ENCODE results near the gene GGA1. TPM values are rescaled to one million over a fixed set of nuclear protein-coding genes. Genes with fewer than 3 reads are reported as not detected.
A peak's percentile ranks its signal among the peaks of the same experiment; 100 is the strongest.

Gene GGA1
- total RNA-seq, 2 experiments from 2014 or later = 59.7 to 62.8 TPM

GRCh38 chr22:37624876-37625275 is 16.2 kb downstream of the GGA1 start:
- Mint-ChIP-seq H3K27ac (peak overlapping the region; percentile 93), H3K9me3 (no peaks in the 10 kb centered on the region), H3K36me3 (ENCODE audit: low read depth) (peaks cover 24% of the 10 kb centered on the region), H3K4me3 (no peak overlapping the region), H3K4me1 (ENCODE audit: low read depth) (peaks cover 59% of the 10 kb centered on the region), H3K27me3 (no peaks in the 10 kb centered on the region)
- DNase-seq (no peak), ATAC-seq (no peak)
- POLR2A ChIA-PET = interaction anchor here (1.4 to 4.4 kb wide), 5 partner anchors 9 to 43 kb away, joined by 3 to 30 read pairs (median 11); partner anchors contain the start of genes GGA1 and SH3BP1
- CTCF ChIA-PET = interaction anchor here (41.4 to 68.1 kb wide), 2 partner anchors 0 to 32 kb away, joined by 1770 read pairs; partner anchors contain the start of genes GGA1, LGALS1, NOL12 and PDXP
- TF ChIP-seq, protein P1, sequence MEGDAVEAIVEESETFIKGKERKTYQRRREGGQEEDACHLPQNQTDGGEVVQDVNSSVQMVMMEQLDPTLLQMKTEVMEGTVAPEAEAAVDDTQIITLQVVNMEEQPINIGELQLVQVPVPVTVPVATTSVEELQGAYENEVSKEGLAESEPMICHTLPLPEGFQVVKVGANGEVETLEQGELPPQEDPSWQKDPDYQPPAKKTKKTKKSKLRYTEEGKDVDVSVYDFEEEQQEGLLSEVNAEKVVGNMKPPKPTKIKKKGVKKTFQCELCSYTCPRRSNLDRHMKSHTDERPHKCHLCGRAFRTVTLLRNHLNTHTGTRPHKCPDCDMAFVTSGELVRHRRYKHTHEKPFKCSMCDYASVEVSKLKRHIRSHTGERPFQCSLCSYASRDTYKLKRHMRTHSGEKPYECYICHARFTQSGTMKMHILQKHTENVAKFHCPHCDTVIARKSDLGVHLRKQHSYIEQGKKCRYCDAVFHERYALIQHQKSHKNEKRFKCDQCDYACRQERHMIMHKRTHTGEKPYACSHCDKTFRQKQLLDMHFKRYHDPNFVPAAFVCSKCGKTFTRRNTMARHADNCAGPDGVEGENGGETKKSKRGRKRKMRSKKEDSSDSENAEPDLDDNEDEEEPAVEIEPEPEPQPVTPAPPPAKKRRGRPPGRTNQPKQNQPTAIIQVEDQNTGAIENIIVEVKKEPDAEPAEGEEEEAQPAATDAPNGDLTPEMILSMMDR (IDR thresholded peaks at IDR 0.05) = no peak
- intact Hi-C loops (cut with micrococcal nuclease) = no loop called here

DNA sequence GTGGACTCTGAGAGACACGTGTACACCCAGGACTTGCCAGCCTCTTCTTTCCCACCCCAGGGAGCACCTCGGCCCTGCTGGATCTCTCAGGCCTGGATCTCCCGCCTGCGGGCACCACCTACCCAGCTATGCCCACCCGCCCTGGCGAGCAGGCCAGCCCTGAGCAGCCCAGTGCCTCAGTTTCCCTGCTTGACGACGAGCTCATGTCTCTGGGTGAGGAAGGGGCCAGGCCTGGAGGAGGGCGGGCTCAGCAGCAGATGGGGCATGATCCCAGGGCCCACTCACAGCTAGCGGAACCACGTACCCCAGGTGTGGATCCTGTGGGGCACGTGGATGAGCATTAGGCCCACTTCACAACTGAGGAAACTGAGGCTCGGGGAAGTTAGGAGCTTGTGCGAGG is 17.1 kb downstream of the GGA1 start:
- Mint-ChIP-seq H3K27me3 (no peaks in the 10 kb centered on the region), H3K27ac (peak overlapping the region; percentile 93), H3K4me3 (no peak overlapping the region), H3K4me1 (ENCODE audit: low read depth) (peaks cover 59% of the 10 kb centered on the region), H3K36me3 (ENCODE audit: low read depth) (peaks cover 24% of the 10 kb centered on the region), H3K9me3 (no peaks in the 10 kb centered on the region)
- ATAC-seq (no peak), DNase-seq (no peak)
- intact Hi-C loops (cut with micrococcal nuclease) = no loop called here
- TF ChIP-seq, protein P1 (IDR thresholded peaks at IDR 0.05) = no peak
- POLR2A ChIA-PET = interaction anchor here (0.7 to 4.4 kb wide), 9 partner anchors 8 to 42 kb away, joined by 3 to 30 read pairs (median 7); partner anchors contain the start of genes GGA1, PDXP and SH3BP1
- CTCF ChIA-PET = interaction anchor here (0.7 to 68.1 kb wide), 4 partner anchors 0 to 84 kb away, joined by 3 to 1770 read pairs (median 886); partner anchors contain the start of genes GGA1, LGALS1, NOL12 and PDXP

DNA sequence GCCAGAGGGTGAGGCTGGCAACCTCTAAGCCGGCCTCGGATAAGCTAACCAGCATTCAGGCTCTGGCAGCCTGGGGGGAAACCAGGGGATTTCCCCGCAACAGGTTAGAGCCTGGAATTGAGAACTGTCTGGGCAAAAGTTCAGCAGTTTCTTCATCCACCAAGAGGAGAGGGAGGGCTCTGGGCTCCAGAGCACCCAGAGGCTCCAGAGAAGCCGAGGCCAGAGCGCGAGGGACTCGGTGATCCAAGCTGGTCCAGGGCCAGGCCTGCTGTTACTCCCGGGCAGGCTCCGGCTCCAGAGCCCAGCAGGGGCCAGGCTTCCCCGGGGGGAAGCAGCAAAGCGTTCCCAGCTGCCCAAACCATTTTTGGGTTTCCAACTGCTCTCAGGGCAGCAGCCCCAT is 17.5 kb downstream of the GGA1 start:
- H3K4me1 Mint-ChIP-seq (ENCODE audit: low read depth) = peaks cover 60% of the 10 kb centered on the region
- peak overlapping the region; percentile 93 for H3K27ac Mint-ChIP-seq
- no peak for DNase-seq
- no peak for ATAC-seq
- H3K4me3 Mint-ChIP-seq = no peak overlapping the region
- intact Hi-C loops (cut with micrococcal nuclease) = no loop called here
- H3K9me3 Mint-ChIP-seq = no peaks in the 10 kb centered on the region
- TF ChIP-seq, protein P1 (IDR thresholded peaks at IDR 0.05) = no peak
- POLR2A ChIA-PET = interaction anchor here (0.7 to 4.4 kb wide), 9 partner anchors 8 to 50 kb away, joined by 3 to 30 read pairs (median 4); partner anchors contain the start of genes GGA1, PDXP and SH3BP1
- CTCF ChIA-PET = interaction anchor here (0.7 to 68.1 kb wide), 4 partner anchors 1 to 84 kb away, joined by 3 to 1770 read pairs (median 886); partner anchors contain the start of genes GGA1, LGALS1, NOL12 and PDXP
- peaks cover 24% of the 10 kb centered on the region for H3K36me3 Mint-ChIP-seq (ENCODE audit: low read depth)
- H3K27me3 Mint-ChIP-seq = no peaks in the 10 kb centered on the region

GRCh38 chr22:37626556-37627075 is 18.0 kb downstream of the GGA1 start:
- Mint-ChIP-seq H3K9me3 (no peaks in the 10 kb centered on the region), H3K27ac (peak overlapping the region; percentile 93), H3K36me3 (ENCODE audit: low read depth) (peaks cover 24% of the 10 kb centered on the region), H3K27me3 (no peaks in the 10 kb centered on the region), H3K4me1 (ENCODE audit: low read depth) (peaks cover 64% of the 10 kb centered on the region), H3K4me3 (peak overlapping the region; percentile 49)
- CTCF ChIA-PET = interaction anchor here (0.7 to 68.1 kb wide), 4 partner anchors 1 to 85 kb away, joined by 3 to 1770 read pairs (median 886); partner anchors contain the start of genes GGA1, LGALS1, NOL12 and PDXP
- DNase-seq (no peak), ATAC-seq (no peak)
- TF ChIP-seq, protein P1 (IDR thresholded peaks at IDR 0.05) = no peak
- POLR2A ChIA-PET = interaction anchor here (0.7 to 4.4 kb wide), 8 partner anchors 9 to 50 kb away, joined by 3 to 30 read pairs (median 4); partner anchors contain the start of genes GGA1, PDXP and SH3BP1
- intact Hi-C loops (cut with micrococcal nuclease) = no loop called here

DNA sequence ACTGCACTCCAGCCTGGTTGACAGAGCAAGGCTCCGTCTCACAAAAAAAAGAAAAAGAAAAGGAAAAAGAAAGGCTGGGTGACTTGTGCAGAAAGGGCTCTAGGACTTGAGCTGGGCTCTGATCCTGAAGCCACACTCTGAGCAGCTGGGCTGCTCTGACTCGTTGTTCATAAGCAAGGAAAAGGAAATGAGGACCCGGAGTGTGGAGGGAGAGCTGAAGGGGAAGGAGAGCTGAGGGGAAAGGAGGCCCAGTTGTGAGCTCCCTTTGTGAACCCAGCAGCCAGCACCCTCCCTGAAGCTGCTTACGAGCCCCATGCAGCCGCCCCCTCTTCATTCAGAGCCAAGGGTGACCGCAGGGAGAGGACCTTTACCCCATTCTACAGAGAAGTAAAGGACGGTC is 18.5 kb downstream of the GGA1 start:
- H3K27me3 Mint-ChIP-seq = no peaks in the 10 kb centered on the region
- TF ChIP-seq, protein P1 (IDR thresholded peaks at IDR 0.05) = no peak
- H3K36me3 Mint-ChIP-seq (ENCODE audit: low read depth) = peaks cover 24% of the 10 kb centered on the region
- ChIA-PET POLR2A (interaction anchor here (0.8 to 4.4 kb wide), 6 partner anchors 11 to 49 kb away, joined by 3 to 30 read pairs (median 10); partner anchors contain the start of genes GGA1, PDXP and SH3BP1), CTCF (interaction anchor here (0.9 to 68.1 kb wide), 3 partner anchors 2 to 155 kb away, joined by 3 to 1770 read pairs (median 1770); partner anchors contain the start of genes GGA1, LGALS1, NOL12 and PDXP)
- peaks cover 69% of the 10 kb centered on the region for H3K4me1 Mint-ChIP-seq (ENCODE audit: low read depth)
- ATAC-seq (peak; percentile 26), DNase-seq (no peak)
- H3K9me3 Mint-ChIP-seq = no peaks in the 10 kb centered on the region
- peak overlapping the region; percentile 93 for H3K27ac Mint-ChIP-seq
- intact Hi-C loops (cut with micrococcal nuclease) = no loop called here
- H3K4me3 Mint-ChIP-seq = peak overlapping the region; percentile 49
